Ramos (cell line): ENCODE data around the gene TGM3.

Experiments used
- in situ Hi-C: fragments of 300-500 bp; cut with MboI; formaldehyde crosslinking; loops from one replicate; pipeline ENCODE4 v1.14.3; 2022; ENCODE audit warnings: low sequenced_read_pairs; ENCODE audit not compliant: unreplicated experiment

Gene TGM3

DNA sequence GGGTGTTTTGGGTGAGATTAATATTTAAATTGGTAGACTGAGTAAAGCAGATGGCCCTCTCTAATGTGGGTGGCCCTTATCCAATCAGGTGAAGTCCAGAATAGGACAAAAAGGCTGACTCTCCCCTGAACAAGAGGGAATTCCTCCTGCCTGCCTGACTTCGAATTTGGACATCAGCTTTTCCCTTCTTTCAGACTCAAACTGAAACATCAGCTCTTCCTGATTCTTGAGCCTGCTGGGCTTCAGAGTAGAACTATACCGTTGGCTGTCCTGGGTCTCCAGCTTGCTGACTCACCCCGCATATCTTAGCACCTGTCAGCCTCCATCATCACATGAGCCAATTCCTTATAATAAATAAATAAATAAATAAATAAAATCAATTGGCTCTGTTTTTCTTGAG, 69.9 kb downstream of the TGM3 start:
- in situ Hi-C loops, result no loop called here

GRCh38 chr20:2368621-2369020, 72.8 kb downstream of the TGM3 start:
- in situ Hi-C loops, result no loop called here

DNA sequence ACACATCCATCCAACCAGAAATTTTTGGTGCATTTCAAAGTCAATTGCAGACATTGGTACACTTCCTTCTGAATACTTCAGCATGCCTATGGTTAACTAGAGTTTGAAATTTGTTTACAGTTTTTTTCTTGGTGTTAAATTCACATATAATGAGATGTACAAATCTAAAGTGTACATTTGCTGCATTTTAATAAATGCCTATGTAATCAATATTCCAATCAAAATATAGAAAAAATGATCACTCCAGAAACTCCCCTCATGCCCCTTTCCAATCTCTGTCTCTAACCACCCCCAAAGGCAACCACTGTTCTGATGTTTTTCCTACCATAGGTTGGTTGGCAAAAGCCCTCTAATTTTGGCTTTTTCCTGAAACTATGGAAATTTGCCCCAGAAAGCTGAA, 77.3 kb downstream of the TGM3 start:
- in situ Hi-C loops, result no loop called here

DNA sequence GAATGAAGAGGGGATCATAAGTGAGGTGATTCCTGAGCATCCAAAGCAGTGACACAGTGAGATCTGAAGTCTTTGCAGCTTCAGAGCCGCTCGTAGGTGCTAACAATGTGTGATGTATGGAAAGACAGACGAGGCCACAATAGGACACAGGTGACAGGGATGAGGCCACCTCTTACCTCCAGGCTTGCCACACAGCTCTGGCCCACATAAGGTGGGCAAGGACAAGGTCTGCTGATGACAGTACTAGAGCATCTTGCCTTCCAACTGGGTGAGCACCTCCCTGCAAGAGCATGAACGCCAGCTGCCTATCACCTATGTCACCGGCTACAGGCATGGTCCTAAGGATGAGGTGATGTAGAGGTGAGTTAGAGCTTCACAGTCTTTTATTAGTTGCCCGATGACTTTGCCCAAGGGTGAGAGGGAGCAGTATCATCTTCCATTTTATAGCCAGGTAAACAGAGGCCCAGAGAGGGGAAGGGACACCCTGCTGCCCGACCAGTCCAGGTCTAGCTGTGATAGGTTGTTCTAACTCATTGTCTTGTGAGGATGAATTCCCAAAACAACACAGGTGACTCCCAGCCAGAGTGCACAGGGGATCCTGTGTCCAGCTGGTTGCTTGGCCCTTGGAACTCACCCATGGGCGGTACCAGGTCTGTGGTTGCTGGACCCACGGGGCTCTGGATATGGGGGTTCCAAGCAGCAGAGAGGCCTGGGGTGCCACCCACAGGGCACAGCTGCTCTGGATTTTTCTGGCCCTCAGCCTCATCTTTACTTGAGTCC, 78.7 kb downstream of the TGM3 start:
- in situ Hi-C loops, result no loop called here

DNA sequence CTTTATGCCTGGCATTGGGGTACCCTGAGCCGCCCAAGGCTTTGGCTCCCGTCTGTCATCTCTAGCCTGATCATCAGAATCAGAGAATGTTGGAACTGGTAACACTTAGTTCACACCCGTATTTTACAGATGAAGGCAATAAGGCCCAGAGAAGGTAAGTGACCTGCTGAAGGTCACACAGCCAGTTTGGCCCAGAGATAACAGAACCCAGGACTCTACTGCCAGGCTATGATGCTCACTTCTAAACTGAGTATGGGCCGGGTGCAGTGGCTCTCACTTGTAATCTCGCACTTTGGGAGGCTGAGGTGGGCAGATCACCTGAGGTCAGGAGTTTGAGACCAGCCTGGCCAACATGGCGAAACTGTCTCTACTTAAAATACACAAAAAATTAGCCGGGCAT, 83.1 kb downstream of the TGM3 start:
- in situ Hi-C loops, result no loop called here

GRCh38 chr20:2379511-2380229, 83.9 kb downstream of the TGM3 start:
- in situ Hi-C loops, result no loop called here

DNA sequence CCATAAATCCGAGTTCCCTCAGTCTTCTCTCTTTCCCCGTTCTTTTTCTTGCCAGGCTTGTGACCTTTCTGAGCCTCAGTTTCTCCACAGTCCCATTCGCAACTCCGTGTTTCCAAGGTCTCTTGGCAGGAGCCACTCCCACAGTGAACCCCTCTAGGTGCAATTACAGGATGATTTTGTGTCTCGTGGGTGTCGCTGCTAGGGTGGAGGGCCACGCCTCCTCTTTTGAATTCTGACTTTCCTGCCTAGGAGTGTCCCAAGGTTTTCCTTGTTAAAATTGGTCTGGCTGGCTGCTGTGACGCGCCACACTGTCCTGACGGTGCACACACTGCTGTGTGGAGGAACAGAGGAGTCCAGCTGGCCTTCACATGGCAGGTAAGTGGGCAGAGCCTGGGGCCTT, 84.8 kb downstream of the TGM3 start, which contains the start of gene TGM6:
Gene TGM6, plus strand, starts transcription at position 301 of the 400 bp plus-strand sequence. Its CDS starts 68 bp downstream, at position 369.
- in situ Hi-C loops, result no loop called here

DNA sequence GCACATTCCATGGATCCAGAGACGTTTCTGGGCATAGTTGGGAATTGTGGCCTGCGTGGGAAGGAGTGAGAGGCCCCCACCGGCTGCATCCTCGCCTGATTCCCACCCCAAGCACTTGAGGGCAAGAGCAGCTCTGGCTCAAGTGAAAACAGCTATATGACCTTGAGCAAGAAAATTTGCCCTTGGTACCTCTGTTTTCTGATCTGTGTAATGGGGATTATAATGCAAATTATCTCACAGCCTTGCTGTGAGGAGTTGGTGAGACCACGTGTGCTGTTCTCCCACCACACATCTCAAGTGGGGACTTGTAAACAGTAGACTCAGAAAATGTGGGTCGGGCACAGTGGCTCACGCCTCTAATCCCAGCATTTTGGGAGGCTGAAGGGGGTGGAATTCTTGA, 85.5 kb downstream of the TGM3 start:
- in situ Hi-C loops, result no loop called here

GRCh38 chr20:2382833-2383232, 87.0 kb downstream of the TGM3 start:
- in situ Hi-C loops, result no loop called here

- in situ Hi-C loops, result no loop called here
Observed at GRCh38 chr20:2385026-2385425, 89.2 kb downstream of the TGM3 start.

GRCh38 chr20:2385496-2385895, 89.7 kb downstream of the TGM3 start:
- in situ Hi-C loops, result no loop called here

- in situ Hi-C loops, result no loop called here
Observed at GRCh38 chr20:2386516-2387179, 90.8 kb downstream of the TGM3 start.

DNA sequence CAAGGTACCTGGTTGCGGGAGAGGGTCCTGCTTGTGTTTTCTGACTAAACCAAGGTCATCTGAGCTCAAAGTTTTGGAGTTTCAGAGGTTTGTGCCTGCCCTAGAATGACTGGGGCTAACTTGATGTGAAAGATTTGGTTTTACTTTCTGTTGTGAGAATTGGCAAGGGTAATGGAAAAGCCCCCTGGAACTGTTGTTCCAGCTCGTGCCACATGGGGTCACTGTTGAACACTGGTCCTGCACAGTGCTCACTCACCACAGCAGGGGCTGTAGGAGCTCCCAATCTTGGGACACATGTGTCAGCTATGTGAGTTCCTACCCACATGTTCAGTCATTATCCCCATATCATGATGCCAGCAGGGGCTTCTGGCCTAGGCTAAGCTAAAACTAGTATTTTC, 91.4 kb downstream of the TGM3 start:
- in situ Hi-C loops, result no loop called here

DNA sequence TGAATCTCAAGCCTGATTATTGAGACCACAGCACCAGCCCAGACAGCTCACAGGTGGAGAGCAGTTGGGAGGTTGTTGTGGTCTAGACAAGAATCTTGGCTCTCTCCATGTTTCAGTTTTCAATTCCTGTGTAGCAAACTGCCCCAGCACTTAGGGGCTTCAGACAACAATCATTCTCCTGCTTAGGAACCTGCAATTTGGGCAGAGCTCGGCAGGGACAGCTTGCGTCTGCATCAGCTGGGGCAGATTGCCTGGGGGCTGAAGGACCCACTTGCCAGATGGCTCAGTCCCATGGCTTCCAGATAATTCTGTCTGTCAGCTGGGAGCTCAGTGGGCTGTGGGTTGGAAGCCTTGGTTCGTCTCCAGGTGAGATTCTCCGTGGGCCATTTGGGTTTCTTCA, 91.8 kb downstream of the TGM3 start:
- in situ Hi-C loops, result no loop called here
